ENCODE data around the gene NCR2.
A peak's percentile ranks its signal among the peaks of the same experiment; 100 is the strongest.
"Not testable (repeated sequence)": the region's sequence is repeated elsewhere in the genome, so short reads cannot be mapped to it uniquely, and the experiment has no call there.

NCR2 gene, protein sequence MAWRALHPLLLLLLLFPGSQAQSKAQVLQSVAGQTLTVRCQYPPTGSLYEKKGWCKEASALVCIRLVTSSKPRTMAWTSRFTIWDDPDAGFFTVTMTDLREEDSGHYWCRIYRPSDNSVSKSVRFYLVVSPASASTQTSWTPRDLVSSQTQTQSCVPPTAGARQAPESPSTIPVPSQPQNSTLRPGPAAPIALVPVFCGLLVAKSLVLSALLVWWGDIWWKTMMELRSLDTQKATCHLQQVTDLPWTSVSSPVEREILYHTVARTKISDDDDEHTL

DNA sequence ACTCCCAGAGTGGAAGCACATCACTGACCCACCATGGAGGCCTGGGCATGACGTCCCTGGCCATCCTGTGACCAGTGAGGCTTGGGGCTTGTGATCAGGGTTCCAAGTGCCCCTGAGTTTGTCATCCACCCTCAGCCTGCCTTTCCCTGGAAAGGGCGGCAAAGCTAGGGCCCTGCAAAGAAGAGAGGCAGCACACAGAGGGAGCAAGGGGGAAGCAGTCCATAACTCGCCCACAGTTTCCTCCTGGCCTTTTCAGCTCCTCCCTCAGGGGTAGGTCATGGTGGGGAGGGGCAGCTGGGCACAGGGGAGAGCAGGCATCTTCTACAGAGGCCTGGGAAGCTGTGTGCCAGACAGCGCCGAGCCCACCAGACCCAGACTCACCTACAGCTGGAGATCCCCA, at the start of gene NCR2:
Gene NCR2, plus strand, starts transcription at position 313 of the 400 bp plus-strand sequence. CDS start 269 bp downstream, outside the sequence.
- no peak for DNase-seq (ENCODE audit: low read depth)

DNA sequence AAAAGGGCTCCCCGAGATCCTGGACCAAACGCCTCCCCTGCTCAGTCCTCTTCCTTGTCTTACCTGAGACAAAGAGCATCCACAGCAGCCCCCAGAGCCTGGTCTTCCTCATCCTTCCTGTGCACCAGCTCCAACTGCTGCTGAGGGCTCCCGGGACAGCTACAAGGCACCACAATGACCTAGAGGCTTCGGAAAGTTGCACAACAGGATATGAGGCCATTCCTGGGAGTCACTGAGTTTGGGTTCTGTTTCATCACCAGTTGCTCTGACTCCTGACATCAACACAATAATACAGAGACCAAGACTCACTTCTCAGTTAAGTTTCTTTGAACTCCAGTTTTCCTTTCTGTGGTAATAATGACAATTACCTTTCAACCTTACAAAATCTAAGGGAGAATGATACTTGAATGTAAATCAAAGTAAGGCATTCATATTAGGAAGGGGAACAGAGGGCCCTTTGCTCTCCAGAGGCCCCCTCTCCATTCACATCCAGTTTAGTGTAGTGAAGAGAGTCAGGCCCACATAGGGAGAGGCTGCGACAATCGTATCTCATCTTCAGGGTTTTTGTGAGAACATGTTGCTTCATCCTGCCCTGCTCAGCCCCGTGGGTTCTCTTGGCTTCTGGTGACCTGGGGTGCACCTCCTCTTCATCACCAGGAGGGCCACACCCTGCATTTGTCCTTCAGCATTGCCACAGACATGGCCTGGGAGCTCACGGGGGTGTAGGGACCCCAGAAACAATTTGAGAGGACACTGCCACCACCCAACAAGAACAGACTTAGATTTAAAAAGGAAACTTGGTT, 48.7 kb upstream of the NCR2 start, which contains the start of gene TREM1:
Gene TREM1, minus strand, starts transcription at position 139 of the 803 bp plus-strand sequence. Its CDS starts 27 bp downstream, at position 112.
- no peak for DNase-seq (ENCODE audit: low read depth)

DNA sequence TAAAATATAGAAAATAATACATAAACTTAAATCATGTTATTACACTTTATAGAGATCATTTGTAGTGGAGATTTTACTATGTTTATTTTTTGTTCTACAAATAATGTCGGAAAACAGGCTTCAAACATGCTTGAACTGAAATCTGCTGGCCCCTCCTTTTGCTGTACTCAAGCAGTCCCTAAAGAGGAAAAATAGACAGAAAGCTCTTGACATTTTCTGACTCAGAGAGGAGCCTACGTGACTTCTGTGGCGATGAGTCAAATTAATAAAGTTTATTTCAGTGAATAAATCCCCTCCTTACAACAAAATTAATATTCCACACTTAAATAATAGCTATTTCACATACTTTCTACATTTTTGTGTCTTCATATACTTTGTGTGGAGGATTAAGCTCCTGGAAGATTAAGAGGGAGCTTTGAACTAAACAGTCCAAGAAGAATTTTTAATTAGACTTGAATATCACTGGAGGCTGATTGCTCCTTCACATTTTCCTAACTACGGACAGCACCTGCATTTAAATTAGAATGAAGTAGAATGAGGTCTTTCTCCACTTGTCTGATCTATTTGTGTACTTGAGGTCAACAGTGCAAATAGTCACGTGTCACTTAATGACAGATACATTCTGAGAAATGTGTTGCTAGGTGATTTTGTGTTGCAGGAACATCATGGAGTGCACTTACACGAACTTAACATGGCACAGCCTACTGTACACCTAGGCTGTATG, 47.2 kb upstream of the NCR2 start:
- no peak for DNase-seq (ENCODE audit: low read depth)

DNA sequence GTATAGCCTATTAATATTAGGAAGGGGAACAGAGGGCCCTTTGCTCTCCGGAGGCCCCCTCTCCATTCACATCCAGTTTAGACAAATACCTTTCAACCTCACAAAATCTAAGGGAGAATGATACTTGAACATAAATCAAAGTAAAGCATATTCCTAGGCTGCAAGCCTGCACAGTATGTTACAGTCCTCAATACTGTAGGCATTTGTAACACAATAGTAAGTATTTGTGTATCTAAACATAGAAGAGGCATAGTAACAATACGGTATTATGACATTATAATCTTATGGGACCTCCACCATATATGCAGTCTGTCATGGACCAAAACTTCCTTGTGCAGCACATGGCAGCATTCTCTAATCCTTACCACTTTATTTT, 46.7 kb upstream of the NCR2 start:
- no peak for DNase-seq (ENCODE audit: low read depth)

DNA sequence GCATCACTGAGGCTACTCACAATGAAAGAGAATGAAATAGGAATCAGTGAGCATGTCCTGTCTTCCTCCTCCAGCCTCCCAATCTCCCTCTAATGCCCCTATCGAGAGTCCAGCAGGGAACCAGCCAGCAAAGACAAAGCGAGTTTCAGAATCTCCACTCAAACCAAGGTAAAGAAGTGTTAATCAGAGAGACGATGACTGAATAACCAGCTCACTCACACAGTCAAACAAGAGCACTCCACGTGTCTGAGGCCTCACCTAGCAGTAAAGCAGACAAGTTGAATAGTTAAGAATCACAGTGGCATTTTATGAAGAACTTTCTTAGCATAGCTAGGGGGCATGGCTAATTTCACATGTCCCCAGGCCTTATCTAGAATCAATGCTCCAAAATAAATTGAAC, 45.6 kb upstream of the NCR2 start:
- no peak for DNase-seq (ENCODE audit: low read depth)

DNA sequence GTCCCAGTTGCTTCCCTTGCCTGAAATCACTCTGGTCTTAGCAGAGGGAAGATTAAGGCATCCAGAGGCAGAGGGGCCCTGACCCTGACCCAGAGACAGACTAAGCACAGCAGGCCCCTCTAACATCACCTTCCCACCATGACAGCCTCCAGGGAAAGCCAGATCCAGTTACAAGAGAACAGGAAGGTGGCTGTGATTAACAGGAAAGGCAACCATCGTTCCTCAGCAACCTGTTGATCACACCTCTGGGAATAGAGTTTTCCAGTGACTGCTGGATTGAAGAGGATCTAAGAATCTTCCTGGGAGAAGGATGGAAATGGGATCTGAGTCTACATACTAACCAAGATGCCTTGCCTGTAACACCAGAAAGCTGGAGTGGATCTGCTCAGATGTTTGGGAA, 43.7 kb upstream of the NCR2 start:
- no peak for DNase-seq (ENCODE audit: low read depth)

DNA sequence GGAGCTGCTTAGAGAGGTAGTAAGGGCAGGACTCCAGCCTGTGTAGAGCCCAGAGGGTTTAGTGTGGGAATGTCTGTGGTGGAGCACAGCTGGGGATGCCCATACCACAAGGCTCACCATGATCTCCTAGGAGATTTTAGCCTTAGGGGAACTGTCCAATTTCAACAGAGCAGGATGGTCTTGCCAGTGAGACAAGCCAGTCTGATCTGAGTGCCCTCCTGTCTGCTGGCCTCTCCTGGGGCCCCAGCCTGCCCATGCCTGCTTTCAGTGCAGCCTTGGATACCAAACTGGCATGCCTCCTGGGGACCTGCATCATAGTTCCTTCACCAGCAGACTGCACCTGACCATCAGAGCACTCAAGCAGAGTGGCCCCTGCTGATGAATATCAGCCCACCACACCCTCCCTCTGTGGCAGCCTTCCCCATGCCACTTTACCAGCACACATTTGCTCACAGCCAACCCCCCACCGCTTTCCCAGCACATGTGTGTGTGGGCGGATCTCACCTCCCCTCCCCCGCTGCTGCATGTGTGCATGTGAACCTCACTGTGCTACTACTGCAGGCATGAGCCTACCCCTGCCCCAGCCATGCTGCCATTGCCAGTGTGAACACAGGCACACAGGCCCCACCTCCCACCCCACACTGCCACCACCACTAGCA, 41.1 kb upstream of the NCR2 start:
- no peak for DNase-seq (ENCODE audit: low read depth)

DNA sequence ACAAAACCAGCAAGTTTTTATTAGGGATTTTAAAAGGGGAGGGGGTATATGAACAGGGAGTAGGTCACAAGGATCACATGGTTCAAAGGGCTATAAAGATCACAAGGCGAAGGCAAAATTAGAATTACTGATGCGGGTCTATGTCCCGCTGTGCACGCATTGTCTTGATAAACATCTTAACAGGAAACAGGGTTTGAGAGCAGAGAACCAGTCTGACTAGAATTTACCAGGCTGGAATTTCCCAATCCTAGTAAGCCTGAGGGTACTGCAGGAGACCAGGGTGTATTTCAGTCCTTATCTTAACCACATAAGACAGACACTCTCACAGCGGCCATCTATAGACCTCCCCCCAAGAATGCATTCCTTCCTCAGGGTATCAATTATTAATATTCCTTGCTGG, 38.2 kb upstream of the NCR2 start:
- DNase-seq (ENCODE audit: low read depth): not testable (repeated sequence)

DNA sequence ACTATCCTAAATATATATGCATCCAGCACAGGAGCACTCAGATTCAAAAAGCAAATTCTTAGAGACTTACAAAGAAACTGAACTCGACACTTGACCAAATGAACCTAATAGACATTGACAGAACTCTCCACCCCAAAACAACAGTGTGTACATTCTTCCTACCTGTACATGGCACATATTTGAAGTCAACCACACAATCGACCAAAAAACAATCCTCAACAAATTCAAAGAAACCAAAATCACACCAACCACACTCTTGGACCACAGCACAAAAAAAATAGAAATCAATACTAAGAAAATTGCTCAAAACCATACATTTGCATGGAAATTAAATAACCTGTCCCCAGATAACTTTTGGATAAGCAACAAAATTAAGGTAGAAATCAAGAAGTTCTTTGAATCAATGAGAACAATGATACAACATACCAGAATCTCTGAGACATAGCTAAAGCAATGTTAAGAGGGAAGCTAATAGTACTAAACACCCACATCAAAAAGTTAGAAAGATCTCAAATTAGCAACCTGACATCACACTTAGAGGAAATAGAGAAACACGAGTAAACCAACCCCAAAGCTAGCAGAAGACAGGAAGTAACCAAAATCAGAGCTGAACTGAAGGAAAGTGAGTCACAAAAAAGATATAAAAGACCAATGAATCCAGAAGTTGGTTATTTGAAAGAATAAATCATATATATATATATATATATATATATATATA, 36.5 kb upstream of the NCR2 start:
- no peak for DNase-seq (ENCODE audit: low read depth)

DNA sequence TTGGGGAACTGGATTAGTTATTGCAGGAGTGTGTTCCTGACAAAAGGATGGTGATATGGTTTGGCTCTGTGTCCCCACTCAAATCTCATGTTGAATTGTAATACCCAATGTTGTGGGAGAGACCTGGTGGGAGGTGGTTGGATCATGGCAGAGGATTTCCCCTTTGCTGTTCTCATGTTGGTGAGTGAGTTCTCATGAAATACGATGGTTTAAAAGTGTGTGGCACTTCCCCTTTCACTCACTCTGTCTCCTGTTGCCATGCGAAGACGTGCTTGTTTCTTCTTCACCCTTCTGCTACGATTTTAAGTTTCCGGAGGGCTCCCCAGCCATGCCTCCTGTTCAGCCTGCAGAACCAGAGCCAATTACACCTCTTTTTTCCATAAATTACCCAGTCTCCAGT, 32.8 kb upstream of the NCR2 start:
- DNase-seq (ENCODE audit: low read depth): no peak

DNA sequence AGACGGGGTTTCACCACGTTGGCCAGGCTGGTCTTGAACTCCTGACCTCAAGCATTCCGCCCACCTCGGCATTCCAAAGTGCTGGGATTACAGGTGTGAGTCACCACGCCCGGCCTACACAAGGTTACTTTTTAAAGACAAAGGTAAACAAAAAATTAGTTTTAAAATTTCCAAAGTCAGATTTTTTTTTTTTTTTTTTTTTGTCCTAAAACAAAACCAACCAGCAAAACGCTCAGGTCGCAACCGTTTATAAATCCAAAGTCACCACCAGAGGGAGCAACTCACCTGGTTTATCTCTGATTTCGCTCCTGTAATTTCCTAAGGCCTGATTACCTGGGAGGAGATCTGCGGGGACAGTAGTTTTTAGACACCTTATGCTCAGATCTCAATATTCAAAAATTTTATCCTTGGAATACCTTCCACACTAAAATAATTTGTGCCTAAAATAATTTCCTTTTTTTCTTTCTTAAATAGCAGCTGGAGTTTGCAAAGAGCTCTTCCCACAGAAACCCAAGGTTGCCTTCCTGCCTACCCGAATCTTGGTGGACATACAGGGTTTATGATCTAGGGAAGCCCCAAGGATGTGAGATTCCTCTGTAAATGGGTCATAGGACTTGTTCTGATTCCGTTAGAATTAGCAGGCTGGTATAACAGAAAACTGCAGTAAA, 29.1 kb upstream of the NCR2 start:
- no peak for DNase-seq (ENCODE audit: low read depth)

DNA sequence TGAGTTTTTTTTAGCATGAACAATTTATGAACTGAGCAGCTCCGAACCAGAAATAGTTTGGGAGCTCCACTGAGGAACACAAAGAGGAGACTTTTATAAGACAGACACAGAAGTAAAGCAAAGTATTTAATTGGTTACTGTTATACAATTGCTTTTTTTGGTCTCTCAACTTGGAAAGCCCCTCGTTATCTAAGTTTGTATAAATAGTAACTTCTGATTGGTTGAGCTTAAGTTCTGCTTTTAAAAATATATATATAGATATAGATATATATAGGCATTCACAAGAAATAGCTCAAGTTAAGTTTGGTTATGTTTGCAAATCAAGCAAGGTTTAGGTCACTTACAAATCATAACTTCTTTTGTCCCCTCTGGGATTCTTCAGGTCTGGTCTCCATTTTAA, 20.2 kb upstream of the NCR2 start:
- DNase-seq (ENCODE audit: low read depth): no peak

DNA sequence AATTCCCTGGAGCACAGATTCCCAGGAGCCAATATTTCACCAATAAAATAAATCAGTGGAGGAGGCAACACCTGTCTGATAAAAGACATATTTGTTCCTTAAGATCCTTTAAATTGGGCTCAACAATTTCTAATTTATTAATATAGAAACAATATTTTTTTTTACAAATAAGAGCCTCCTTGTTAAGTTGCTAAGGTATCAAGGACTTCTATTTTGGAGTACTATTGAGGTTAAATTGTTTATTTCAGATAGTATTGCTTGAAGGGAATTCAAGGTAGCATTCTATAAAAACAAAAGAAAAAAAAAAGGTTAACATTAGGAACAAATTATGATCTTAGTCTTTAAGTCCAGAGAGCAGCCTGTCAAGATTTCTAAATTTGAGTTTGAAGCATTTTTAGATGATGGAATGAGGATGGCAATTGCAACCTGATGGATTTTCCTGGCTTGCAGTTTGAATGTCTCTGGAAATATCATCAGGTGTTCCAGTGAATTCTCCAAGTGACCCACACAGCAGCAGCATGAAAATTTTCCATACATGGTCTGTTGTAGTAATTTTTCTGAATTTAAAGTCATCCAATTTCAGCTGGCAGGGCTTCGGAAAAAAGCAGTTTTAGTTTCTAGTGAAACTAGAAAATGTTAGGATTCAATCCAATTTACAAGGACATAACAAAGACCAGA, 19.3 kb upstream of the NCR2 start:
- no peak for DNase-seq (ENCODE audit: low read depth)

DNA sequence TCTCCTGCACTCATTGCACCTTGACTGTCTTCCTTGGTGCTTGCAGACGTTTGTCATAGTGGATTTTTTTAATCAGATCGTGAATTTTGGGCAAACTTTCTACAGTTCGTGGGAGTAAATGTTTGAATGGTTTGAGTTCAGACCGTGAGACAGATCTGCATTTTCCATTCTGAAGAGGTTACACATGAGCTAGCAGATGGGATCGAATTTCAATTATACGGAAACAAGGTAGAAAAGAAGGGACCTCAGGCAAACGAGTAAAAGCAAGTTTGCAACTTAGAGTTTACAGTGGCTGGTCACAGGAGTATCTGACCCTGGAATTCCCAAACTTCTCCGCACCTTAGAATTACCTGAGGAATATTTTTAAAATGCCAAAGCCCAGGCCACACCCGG, 17.2 kb upstream of the NCR2 start:
- DNase-seq (ENCODE audit: low read depth): no peak

DNA sequence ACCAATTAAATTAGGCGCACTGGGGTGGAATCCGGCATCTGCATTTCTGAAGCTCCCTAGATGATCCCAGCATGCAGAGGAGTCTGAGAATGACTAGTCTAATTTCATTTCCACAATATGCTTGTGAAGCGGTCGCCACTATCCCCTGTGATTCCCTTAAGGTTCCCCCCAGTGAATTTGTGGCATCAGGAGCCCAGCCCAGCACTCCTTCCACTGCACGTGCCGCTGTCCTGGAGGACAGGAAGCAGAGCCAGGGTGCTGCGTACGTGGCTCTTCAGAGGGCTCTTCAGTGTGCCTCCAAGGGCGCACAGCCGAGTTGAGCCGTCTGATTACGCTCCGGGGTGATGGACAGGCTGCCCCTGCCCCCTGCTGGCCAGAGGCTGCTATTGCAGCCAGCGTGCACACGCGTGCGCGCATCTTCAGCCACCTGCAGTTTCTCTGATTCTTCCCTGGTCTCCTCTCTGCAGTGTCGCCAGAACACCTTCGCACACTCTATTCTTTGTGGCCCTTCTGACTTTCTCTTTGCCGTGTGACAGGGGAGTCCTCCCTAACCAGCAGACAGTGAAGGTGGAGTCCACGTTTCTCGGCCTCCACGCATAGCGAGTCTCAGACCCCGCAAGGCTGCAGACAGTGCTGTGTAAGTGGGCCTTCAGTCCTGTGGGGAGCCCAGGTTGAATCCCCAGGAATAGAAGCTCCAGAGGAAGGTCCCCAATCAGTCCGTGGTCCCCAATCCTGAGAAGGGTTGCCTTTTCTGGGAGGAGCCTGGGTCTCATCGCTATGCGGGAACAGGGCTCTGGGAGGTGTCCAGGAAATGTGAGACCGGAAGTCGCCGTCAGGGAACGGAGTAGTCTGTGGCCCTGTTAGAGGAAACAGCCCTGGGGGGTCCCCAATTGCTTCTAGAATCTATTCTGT, 16.5 kb upstream of the NCR2 start:
- peak; percentile 81 for DNase-seq (ENCODE audit: low read depth)

DNA sequence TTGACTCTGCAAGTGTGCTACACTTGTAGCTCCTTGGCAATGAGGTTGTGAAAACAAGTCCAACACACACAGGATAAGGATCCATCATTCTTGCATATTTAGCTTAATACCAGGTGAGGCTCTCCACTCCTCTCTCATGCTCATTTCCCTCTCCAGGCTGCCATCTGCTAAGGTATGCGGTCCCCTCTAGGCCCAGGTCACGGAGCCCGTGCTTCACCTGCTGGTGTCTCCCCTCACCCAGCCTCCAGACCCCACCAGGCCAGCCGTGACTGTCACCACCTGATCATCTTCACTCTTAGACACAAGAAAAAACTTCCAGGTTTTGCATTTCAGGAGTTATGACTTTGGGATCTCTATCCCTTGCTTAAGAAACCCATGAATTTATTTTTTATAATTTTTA, 14.2 kb upstream of the NCR2 start:
- DNase-seq (ENCODE audit: low read depth): no peak

DNA sequence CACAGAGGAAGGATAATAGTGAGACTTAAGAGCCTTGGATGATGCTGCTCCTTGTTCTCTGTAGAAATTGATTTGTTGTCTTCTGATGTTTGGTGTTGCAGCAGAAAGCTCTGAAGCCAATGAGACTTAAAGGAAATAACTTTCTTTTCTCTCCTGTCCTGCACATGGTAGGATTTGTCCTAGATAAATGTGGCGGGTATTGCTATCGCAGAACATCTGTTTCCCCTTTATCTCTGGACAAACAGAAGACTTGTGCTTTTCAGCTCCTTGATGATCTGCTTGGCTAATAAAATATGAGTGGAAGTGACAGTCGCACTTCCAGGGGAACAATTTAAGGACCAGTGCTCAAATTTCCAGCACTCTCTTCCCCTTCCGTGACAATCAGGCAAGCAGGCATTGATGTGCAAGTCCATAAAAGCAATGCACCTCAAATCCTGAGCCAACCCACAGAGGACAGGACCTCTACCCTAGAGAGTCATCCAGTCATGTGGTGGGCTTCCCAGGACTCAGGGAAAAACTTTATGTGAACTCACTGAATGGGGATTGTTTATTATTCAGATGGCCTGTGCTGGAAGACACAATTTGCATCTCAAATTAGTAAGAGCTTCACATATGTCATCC, 9.9 kb upstream of the NCR2 start:
- no peak for DNase-seq (ENCODE audit: low read depth)

DNA sequence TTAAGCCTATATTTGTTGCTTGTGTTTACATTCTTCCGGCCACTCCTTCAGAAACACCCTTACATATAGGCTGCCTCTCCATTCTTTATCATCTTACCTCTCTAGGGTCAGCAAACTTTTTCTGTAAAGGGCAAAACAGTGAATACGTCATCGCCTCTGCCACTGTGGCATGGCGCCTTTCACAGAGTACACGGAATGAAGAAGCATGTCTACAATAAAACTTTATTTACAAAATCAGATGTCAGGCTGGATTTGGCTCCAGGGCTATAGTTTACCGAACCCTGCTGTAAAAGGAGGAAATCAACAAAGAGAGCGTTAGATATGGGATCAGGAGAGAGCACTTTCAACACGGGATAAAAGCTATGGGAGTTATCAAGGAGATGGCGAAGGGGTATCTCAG, 9.3 kb upstream of the NCR2 start:
- DNase-seq (ENCODE audit: low read depth): no peak

DNA sequence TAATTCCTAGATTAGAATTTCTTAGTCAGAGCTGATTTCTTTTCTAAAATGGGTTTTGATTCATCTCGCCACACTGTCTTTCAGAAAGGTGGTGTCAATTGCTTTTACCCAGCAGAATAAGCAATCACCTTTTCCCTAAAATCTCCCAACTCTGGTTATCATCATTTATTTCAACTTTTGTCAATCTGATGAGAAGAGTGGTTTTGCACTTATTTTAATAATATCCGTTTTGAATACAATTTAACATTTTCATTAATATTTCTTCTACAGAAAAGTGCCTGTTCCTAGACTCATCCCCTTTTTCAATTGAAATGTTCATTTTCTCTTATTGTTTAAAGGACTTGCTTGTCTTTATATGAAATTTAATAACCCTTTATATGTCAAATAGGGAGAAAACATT, 8.2 kb upstream of the NCR2 start:
- no peak for DNase-seq (ENCODE audit: low read depth)

Data from activated T-cell treated with anti-CD3 and anti-CD28 coated beads for 48 hours (primary cell).